ENCODE data around the gene TCN1. TPM values are rescaled to one million over a fixed set of nuclear protein-coding genes. Genes with fewer than 3 reads are reported as not detected.

The TCN1 gene
- total and polyA plus RNA-seq, 2 of the 8 experiments (the other 6 are each of a cell fraction or from before 2014, with no cell fraction given): not detected

DNA sequence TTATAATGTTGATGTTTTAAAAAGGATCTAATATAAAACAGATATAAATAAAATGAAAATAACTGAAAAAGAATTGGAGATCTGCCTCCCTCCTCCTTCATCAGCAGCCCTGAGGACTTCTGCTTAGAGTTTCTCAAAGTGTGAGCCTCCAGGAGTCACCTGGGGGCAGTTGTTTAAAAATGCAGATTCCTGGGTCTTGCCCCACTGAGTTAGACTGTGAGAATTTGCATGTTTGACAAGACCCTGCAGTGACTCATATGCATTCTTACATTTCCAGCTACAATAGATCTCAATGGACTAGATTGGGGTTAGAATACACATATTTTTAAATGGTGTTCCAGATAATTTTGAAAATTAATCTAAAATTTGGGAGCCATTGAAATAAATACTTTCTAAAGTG, 11.5 kb upstream of the TCN1 start (continued):
- TF ChIP-seq TAF7 (optimal IDR thresholded peaks at IDR 0.05; ENCODE audit: borderline replicate concordance, low read depth, low read length) (no peak), SP4 (IDR thresholded peaks at IDR 0.05; ENCODE audit: low read length) (no peak)

DNA sequence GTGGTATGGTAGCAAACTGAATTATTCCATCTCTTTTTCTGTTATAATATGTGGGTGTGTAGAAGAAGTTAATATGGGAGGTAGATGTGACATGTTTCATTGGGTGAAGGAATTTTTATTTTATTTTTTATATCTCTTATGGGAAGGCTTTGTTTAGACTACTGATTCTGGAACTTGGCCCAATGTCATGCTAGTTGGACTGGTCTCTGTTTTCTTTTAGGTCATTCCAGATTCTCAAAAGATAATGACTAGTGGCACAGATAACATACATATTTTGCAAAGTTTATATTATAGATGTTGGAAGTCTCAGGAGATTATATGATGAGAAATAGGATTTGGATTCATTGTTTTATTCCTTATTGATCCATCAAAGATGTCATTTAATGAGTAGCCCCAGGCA, 11.0 kb upstream of the TCN1 start:
- no peak overlapping the region for H4K8ac ChIP-seq (ENCODE audit: extremely low read depth, insufficient read depth, low read length)
- H3K27me3 ChIP-seq (replicated peaks in 1 of 4; ENCODE audit: control insufficient read depth in 3 of 4, extremely low read depth in 1 of 4, insufficient read depth in 3 of 4, low read length in 3 of 4): no peaks in the 10 kb centered on the region
- FAIRE-seq (no peak), DNase-seq (ENCODE audit: low read depth in 1 of 2, low spot score in 2 of 2) (no peak)
- H3K56ac ChIP-seq (replicated peaks; ENCODE audit: insufficient read length, low read depth, low read length): no peak overlapping the region
- H3K4me2 ChIP-seq (ENCODE audit: insufficient read depth in 1 of 2, low read depth in 2 of 2, low read length in 2 of 2): no peak overlapping the region
- H3K18ac ChIP-seq (ENCODE audit: extremely low read depth, low read length): no peak overlapping the region
- H3K4ac ChIP-seq (replicated peaks; ENCODE audit: insufficient read length, low read depth, low read length): no peak overlapping the region
- H3K4me3 ChIP-seq (ENCODE audit: extremely low read depth in 1 of 4, insufficient read depth in 2 of 4, low read depth in 3 of 4, low read length in 4 of 4): no peak overlapping the region
- H2AFZ ChIP-seq (ENCODE audit: low read length): no peak overlapping the region
- TF ChIP-seq RXRA (IDR thresholded peaks at IDR 0.05; ENCODE audit: insufficient read depth, low read depth, low read length) (no peak), CHD2 (IDR thresholded peaks at IDR 0.05; ENCODE audit: low read length) (no peak), SAP30 (IDR thresholded peaks at IDR 0.05; ENCODE audit: insufficient read depth, insufficient replicate concordance, low read length) (no peak), BCL11A (IDR thresholded peaks at IDR 0.05; ENCODE audit: low read depth in 2 of 2, low read length in 2 of 2) (no peak), PHF8 (conservative IDR thresholded peaks at IDR 0.05; ENCODE audit: low read depth, low read length) (no peak), MAFK (IDR thresholded peaks at IDR 0.05; ENCODE audit: low read depth, low read length) (no peak), POLR2A (IDR thresholded peaks at IDR 0.05; ENCODE audit: control extremely low read depth in 1 of 2, low read depth in 2 of 2, low read length in 2 of 2) (no peak), NANOG (IDR thresholded peaks at IDR 0.05; ENCODE audit: insufficient read depth, low read depth, low read length, poor library complexity, severe bottlenecking) (no peak)
- no peak overlapping the region for H2BK20ac ChIP-seq (ENCODE audit: low read length)
- ChIA-PET CTCF (ENCODE audit: partially characterized antibody) (no interaction called here), POLR2A (ENCODE audit: partially characterized antibody) (no interaction called here)
- H2BK5ac ChIP-seq (ENCODE audit: low read depth, low read length): no peak overlapping the region
- H2BK12ac ChIP-seq (ENCODE audit: low read depth, low read length): no peak overlapping the region
- no peaks in the 10 kb centered on the region for H3K36me3 ChIP-seq (ENCODE audit: control insufficient read depth in 2 of 4, insufficient read depth in 4 of 4, low read length in 3 of 4)
- H3K14ac ChIP-seq (ENCODE audit: insufficient read length): no peak overlapping the region
- H4K5ac ChIP-seq (ENCODE audit: insufficient read length, low read depth, low read length): no peak overlapping the region
- H2BK15ac ChIP-seq (ENCODE audit: low read length): no peak overlapping the region
- no peak overlapping the region for H3K23ac ChIP-seq (ENCODE audit: insufficient read length)
- no peaks in the 10 kb centered on the region for H3K79me2 ChIP-seq (ENCODE audit: control insufficient read depth in 1 of 2, insufficient read depth in 2 of 2, low read length in 2 of 2)
- H4K91ac ChIP-seq (replicated peaks; ENCODE audit: insufficient read length, low read length): no peak overlapping the region
- H4K20me1 ChIP-seq (replicated peaks in 1 of 2; ENCODE audit: control insufficient read depth in 1 of 2, insufficient read depth in 2 of 2, low read length in 2 of 2): no peaks in the 10 kb centered on the region
- no peak overlapping the region for H2BK120ac ChIP-seq (replicated peaks; ENCODE audit: low read depth, low read length)
- H3K4me1 ChIP-seq (replicated peaks in 1 of 4; ENCODE audit: control insufficient read depth in 3 of 4, insufficient read depth in 4 of 4, low read length in 3 of 4): peaks cover 0 to 9% (median under 1%) of the 10 kb centered on the region in 4 experiments; a peak in 1 of 7 replicates
- H3K9ac ChIP-seq (replicated peaks in 1 of 4; ENCODE audit: extremely low read depth in 1 of 4, low read depth in 3 of 4, low read length in 3 of 4): no peak overlapping the region
- H3K23me2 ChIP-seq (ENCODE audit: low read depth, low read length): no peaks in the 10 kb centered on the region; the same call in 1 of the 2 replicates
- H3K9me3 ChIP-seq (ENCODE audit: insufficient read depth in 2 of 2, low read depth in 1 of 2, low read length in 1 of 2): no peaks in the 10 kb centered on the region
- H3K79me1 ChIP-seq (ENCODE audit: low read depth, low read length): no peaks in the 10 kb centered on the region
- no peak overlapping the region for H3K27ac ChIP-seq (ENCODE audit: low read depth, low read length)
- H2AK5ac ChIP-seq (ENCODE audit: low read depth, low read length): no peak overlapping the region

All from H1 (cell line).